Measurements from ENCODE around the gene CD7.

CD7 gene

DNA sequence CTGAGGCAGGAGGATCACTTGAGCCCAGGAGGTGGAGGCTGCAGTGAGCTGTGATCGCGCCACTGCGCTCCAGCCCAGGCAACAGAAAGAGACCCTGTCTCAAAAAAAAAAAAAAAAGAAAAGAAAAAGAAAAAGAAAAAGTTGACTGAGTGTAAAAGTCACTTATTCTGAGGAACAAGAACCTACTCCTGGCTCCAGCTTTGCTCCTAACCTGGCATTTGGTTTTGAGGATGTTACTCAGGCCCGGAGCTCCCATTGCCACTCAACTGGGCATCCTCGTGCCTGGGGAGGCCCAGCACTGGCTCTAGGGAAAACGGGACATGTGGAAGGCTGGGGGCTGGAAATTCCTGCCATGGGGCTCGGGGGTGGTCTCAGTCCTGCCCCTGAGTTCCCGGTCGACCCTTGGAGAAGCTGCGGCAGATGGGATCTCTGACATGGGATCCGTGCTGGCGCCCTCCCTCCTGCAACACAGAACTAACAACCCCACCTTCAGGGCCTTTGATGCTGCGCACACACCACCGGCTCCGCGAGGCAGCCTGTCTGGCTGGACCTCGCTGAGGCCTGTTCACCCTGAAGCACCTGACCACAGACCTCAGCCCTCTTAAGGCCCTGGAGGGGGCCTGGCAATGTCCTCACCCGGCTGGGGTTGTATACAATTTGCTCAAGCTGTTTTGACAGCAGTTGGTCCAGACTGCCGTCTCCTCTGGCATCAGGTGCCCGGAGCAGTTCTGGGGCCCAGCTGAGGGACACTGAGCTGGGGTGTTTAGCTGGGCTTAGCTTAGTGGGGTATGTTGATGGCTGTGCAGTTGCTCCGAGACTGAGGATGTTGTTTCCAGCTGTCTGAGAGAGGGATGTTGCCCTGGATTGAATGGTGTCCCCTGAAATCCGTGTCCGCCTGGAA lies 12.3 kb downstream of the CD7 start:
- no peaks in the 10 kb centered on the region for H3F3A ChIP-seq (ENCODE audit: insufficient read depth)
- no peak overlapping the region for H3K4me3 ChIP-seq (ENCODE audit: insufficient read depth, low read length, poor library complexity, severe bottlenecking)
- H3K27me3 ChIP-seq (ENCODE audit: low read length) = no peaks in the 10 kb centered on the region
- H3K4me2 ChIP-seq (ENCODE audit: low read depth, low read length, poor library complexity, severe bottlenecking) = no peak overlapping the region
- H3K9ac ChIP-seq (ENCODE audit: low read length) = no peak overlapping the region
- no peak overlapping the region for H2AFZ ChIP-seq (ENCODE audit: low read depth, low read length, severe bottlenecking)
- H3K36me3 ChIP-seq (ENCODE audit: low read length) = no peaks in the 10 kb centered on the region
- H3K79me2 ChIP-seq (ENCODE audit: insufficient read depth, low read length) = no peaks in the 10 kb centered on the region
- no peaks in the 10 kb centered on the region for H3K9me2 ChIP-seq (replicated peaks; ENCODE audit: insufficient read depth, low read length)
- TF ChIP-seq, protein P1, sequence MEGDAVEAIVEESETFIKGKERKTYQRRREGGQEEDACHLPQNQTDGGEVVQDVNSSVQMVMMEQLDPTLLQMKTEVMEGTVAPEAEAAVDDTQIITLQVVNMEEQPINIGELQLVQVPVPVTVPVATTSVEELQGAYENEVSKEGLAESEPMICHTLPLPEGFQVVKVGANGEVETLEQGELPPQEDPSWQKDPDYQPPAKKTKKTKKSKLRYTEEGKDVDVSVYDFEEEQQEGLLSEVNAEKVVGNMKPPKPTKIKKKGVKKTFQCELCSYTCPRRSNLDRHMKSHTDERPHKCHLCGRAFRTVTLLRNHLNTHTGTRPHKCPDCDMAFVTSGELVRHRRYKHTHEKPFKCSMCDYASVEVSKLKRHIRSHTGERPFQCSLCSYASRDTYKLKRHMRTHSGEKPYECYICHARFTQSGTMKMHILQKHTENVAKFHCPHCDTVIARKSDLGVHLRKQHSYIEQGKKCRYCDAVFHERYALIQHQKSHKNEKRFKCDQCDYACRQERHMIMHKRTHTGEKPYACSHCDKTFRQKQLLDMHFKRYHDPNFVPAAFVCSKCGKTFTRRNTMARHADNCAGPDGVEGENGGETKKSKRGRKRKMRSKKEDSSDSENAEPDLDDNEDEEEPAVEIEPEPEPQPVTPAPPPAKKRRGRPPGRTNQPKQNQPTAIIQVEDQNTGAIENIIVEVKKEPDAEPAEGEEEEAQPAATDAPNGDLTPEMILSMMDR (IDR thresholded peaks at IDR 0.05; ENCODE audit: insufficient read depth, low read length, poor library complexity, severe bottlenecking) = no peak
- TF ChIP-seq EZH2phosphoT487 (conservative IDR thresholded peaks at IDR 0.05; ENCODE audit: low read length) = no peak
- H3K9me3 ChIP-seq (ENCODE audit: insufficient read depth, low read length) = no peaks in the 10 kb centered on the region
- H4K20me1 ChIP-seq (ENCODE audit: low read depth, low read length) = no peaks in the 10 kb centered on the region
- no peak overlapping the region for H3K27ac ChIP-seq (ENCODE audit: low read depth, low read length)

DNA sequence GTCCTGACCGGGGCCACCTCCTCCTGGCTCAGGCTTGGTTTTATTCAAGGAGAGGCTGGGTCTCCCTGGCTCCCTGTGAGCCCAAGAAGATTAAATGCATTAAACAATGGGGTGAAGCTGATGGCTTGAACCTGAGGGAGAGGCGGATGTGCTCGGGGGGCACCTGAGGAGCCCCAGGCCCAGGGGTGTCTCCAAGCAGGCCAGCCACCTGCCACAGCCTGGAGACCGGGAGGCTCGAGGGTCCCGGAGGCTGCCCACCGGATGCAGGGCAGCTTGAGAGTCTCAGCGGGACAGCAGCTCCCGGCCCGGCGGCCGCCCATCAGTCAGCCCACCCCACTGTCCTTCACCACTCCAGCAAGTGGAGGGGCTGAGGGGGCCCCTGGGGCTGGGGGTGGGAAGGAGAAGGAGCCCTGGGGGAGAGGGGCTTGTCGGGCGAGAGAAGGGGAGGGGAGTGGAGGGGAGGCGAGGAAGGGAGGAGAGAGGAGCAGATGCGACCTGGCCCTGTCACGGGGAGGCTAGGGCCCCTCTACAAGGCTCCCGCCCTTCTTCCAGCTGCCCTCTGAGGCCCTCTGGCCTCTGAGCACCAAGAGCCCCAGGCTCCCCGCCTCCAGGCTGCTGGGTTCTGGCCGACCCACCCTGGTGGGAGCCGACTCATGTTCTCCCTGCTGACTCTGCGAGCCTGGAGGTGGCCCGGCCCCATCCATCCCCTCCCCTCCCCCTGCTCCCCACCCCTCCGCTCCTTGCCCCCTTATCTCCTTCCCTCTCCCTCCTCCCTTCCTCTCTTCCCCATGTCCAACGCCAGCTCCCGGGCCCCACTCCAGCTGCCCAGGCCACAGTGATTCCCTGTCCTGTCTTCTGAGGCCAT lies 13.2 kb downstream of the CD7 start:
- Histone ChIP-seq H3K4me3 (ENCODE audit: insufficient read depth, low read length, poor library complexity, severe bottlenecking) (no peak overlapping the region), H3K9ac (ENCODE audit: low read length) (no peak overlapping the region)

DNA sequence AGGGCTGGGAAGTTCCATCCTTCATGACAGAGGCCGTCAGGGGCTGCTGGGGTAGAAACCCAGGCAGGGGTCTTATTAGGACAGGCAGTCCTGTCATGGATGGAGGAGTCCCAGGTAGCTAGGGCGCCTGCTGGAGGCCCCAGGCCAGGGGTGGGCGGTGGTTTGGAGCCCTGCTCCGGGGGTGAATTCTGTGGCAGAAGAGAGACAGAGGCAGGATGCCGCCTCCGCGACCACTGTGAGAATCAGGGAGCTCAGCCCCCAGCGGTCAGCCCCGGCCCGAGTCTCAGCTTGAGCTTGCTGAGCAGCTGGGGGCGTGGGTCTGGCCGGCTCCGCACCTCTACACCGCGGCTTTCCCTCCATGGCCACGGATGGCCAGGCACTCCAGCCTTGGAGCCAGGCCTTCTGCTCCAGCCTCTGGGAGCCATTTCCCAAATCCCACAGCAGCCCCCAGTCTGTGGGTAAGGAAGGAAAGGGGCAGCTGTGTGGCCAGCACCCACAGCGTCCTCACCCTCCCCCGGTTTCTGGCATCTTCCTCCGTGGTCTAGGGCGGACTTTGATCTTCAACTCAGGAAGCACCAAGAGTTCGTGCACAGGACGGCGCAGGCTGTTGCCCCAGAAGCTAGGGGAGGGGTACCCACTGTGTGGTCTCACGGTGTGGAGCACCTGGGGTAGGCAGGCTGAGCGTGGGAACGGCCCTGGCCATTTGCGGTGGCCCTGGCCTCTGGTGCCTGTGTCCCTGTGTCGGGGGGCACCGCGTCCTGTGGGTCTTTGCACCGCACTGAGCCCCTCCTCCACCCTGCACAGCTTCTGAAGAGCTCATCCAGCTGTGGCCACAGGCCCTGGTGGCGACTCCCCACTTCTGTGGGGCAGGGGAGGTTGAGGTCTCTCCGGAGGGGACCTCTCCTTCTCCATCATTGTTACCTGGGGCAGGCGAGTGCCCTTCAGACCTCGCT lies 14.1 kb downstream of the CD7 start:
- H3K9ac ChIP-seq (ENCODE audit: low read length) = no peak overlapping the region
- H3K9me3 ChIP-seq (ENCODE audit: insufficient read depth, low read length) = no peaks in the 10 kb centered on the region
- no peaks in the 10 kb centered on the region for H3K79me2 ChIP-seq (ENCODE audit: insufficient read depth, low read length)
- no peaks in the 10 kb centered on the region for H3K9me2 ChIP-seq (replicated peaks; ENCODE audit: insufficient read depth, low read length)
- H3K27me3 ChIP-seq (ENCODE audit: low read length) = no peaks in the 10 kb centered on the region
- no peaks in the 10 kb centered on the region for H3K36me3 ChIP-seq (ENCODE audit: low read length)
- no peaks in the 10 kb centered on the region for H4K20me1 ChIP-seq (ENCODE audit: low read depth, low read length)
- TF ChIP-seq, protein P1 (IDR thresholded peaks at IDR 0.05; ENCODE audit: insufficient read depth, low read length, poor library complexity, severe bottlenecking) = no peak
- no peak for TF ChIP-seq EZH2phosphoT487 (conservative IDR thresholded peaks at IDR 0.05; ENCODE audit: low read length)
- H3F3A ChIP-seq (ENCODE audit: insufficient read depth) = no peaks in the 10 kb centered on the region
- no peak overlapping the region for H3K4me2 ChIP-seq (ENCODE audit: low read depth, low read length, poor library complexity, severe bottlenecking)
- no peak overlapping the region for H3K4me3 ChIP-seq (ENCODE audit: insufficient read depth, low read length, poor library complexity, severe bottlenecking)
- H3K27ac ChIP-seq (ENCODE audit: low read depth, low read length) = no peak overlapping the region
- no peak overlapping the region for H2AFZ ChIP-seq (ENCODE audit: low read depth, low read length, severe bottlenecking)

More for the DNA sequence above, 13.2 kb downstream of the CD7 start:
- Histone ChIP-seq H3K9me3 (ENCODE audit: insufficient read depth, low read length) (no peaks in the 10 kb centered on the region), H3K36me3 (ENCODE audit: low read length) (no peaks in the 10 kb centered on the region), H3F3A (ENCODE audit: insufficient read depth) (no peaks in the 10 kb centered on the region), H2AFZ (ENCODE audit: low read depth, low read length, severe bottlenecking) (no peak overlapping the region), H4K20me1 (ENCODE audit: low read depth, low read length) (no peaks in the 10 kb centered on the region), H3K27me3 (ENCODE audit: low read length) (no peaks in the 10 kb centered on the region), H3K4me2 (ENCODE audit: low read depth, low read length, poor library complexity, severe bottlenecking) (no peak overlapping the region), H3K27ac (ENCODE audit: low read depth, low read length) (no peak overlapping the region), H3K79me2 (ENCODE audit: insufficient read depth, low read length) (no peaks in the 10 kb centered on the region), H3K9me2 (replicated peaks; ENCODE audit: insufficient read depth, low read length) (no peaks in the 10 kb centered on the region)
- TF ChIP-seq, protein P1 (IDR thresholded peaks at IDR 0.05; ENCODE audit: insufficient read depth, low read length, poor library complexity, severe bottlenecking) = no peak
- no peak for TF ChIP-seq EZH2phosphoT487 (conservative IDR thresholded peaks at IDR 0.05; ENCODE audit: low read length)

Data from SU-DHL-6 (cell line).